ENCODE data around the gene TWF2. TPM values are rescaled to one million over a fixed set of nuclear protein-coding genes. Genes with fewer than 3 reads are reported as not detected.

TWF2 gene
- polyA plus RNA-seq, 2 of the 4 experiments (the other 2 are of a cell fraction), result 36.8 to 53.6 TPM

DNA sequence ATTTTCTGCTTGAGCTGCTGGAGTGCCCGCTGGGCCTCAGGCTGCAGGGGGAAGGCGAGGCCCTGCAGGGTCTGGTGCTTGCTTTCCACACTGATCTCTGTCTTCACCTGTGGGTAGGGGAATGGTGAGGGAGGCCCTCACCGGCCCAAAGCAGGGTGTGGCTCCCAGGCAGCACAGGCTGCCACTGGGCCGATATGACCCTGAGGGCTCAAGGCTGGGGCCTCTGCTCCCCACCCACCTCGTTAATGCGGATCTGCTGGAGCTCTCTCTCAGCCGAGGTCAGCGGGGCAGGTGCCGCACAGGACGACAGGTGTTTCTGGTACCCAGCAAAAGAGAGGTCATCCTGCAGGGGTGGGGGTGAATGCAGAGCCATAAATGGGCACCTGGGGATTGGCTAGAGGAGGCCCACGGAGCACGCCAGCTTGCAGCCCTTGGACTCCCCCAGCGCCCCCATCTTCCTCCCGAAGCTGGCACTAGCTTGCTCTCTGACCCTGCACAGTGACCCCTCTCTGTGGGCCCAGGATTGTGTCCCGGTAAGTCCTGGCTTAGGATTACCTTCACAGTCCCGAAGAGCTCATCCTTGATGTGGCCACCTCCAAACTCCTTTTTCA, 8.0 kb downstream of the TWF2 start:
- no peak for FAIRE-seq
- no peak overlapping the region for H3K4me2 ChIP-seq
- DNase-seq (ENCODE audit: low read depth in 1 of 2, low spot score in 1 of 2), result no peak
- no peak for ATAC-seq
- POLR2A ChIA-PET, result no interaction called here
- CTCF ChIA-PET, result interaction anchor here (0.5 to 11.4 kb wide), 30 partner anchors 9 to 219 kb away, joined by 3 to 198 read pairs (median 4); partner anchors contain the start of genes PPM1M, TLR9 and WDR82
- no peaks in the 10 kb centered on the region; the same call in 2 of the 3 replicates for H3K4me1 ChIP-seq
- WGBS (ENCODE audit: missing lambda C conversion rate), result 83% methylated on average over 7 of the region's 16 CpGs
- no peak overlapping the region for H3K4me3 ChIP-seq
- no peaks in the 10 kb centered on the region for H3K9me3 ChIP-seq
- no peak for TF ChIP-seq RARB (CRISPR knock-in tag; IDR thresholded peaks at IDR 0.05)
- no peak for TF ChIP-seq CBX8 (IDR thresholded peaks at IDR 0.05)
- TF ChIP-seq HEYL (CRISPR knock-in tag; IDR thresholded peaks at IDR 0.05), result no peak
- TF ChIP-seq PHF8 (IDR thresholded peaks at IDR 0.05; ENCODE audit: borderline replicate concordance, low read depth), result no peak
- TF ChIP-seq FOSB (CRISPR knock-in tag; IDR thresholded peaks at IDR 0.05), result no peak
- TF ChIP-seq NR3C1 (IDR thresholded peaks at IDR 0.05), result no peak
- TF ChIP-seq RNF2 (IDR thresholded peaks at IDR 0.05; ENCODE audit: borderline replicate concordance, low read depth), result no peak
- TF ChIP-seq HOXB13 (CRISPR knock-in tag; IDR thresholded peaks at IDR 0.05; ENCODE audit: low read depth), result no peak
- H3K27ac ChIP-seq, result no peak overlapping the region

DNA sequence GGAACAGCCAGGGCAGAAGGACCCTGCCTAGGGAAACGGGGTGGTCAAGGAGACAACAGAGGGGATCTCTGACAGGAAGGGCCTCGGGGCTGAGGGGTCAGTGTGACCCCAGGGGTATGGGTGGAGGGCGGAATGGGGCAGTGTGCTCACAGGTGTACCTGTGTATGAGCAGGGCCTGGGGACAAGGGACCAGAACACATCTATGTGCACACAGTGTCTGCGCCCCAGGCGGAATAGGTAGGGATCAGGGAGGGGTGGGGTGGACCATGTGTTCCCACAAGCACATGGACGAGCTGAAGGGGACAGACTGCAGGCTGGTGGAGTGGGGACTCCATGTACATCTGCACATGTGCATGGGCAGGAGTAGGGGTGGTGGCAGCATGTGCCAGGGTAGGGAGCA, 8.5 kb downstream of the TWF2 start:
- H3K9me3 ChIP-seq, result no peaks in the 10 kb centered on the region
- no peak for ATAC-seq
- DNase-seq (ENCODE audit: low read depth in 1 of 2, low spot score in 1 of 2), result no peak
- TF ChIP-seq ZC3H11A (IDR thresholded peaks at IDR 0.05) (no peak), FOXS1 (CRISPR knock-in tag; IDR thresholded peaks at IDR 0.05) (no peak), KDM1A (IDR thresholded peaks at IDR 0.05; ENCODE audit: low read depth) (no peak), HOXB5 (CRISPR knock-in tag; IDR thresholded peaks at IDR 0.05) (no peak)
- TF ChIP-seq, protein P1, sequence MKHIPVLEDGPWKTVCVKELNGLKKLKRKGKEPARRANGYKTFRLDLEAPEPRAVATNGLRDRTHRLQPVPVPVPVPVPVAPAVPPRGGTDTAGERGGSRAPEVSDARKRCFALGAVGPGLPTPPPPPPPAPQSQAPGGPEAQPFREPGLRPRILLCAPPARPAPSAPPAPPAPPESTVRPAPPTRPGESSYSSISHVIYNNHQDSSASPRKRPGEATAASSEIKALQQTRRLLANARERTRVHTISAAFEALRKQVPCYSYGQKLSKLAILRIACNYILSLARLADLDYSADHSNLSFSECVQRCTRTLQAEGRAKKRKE (CRISPR knock-in tag; IDR thresholded peaks at IDR 0.05; ENCODE audit: low read depth), result no peak
- TF ChIP-seq, protein P2, sequence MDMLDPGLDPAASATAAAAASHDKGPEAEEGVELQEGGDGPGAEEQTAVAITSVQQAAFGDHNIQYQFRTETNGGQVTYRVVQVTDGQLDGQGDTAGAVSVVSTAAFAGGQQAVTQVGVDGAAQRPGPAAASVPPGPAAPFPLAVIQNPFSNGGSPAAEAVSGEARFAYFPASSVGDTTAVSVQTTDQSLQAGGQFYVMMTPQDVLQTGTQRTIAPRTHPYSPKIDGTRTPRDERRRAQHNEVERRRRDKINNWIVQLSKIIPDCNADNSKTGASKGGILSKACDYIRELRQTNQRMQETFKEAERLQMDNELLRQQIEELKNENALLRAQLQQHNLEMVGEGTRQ (IDR thresholded peaks at IDR 0.05), result no peak
- H3K27ac ChIP-seq, result no peak overlapping the region
- H3K4me3 ChIP-seq, result no peak overlapping the region
- WGBS (ENCODE audit: missing lambda C conversion rate), result 98% methylated on average over 6 of the region's 6 CpGs
- POLR2A ChIA-PET, result no interaction called here
- no peak overlapping the region for H3K4me2 ChIP-seq
- no peak for FAIRE-seq
- CTCF ChIA-PET, result interaction anchor here (0.9 to 11.4 kb wide), 13 partner anchors 9 to 218 kb away, joined by 3 to 198 read pairs (median 9); partner anchors contain the start of genes PPM1M, TLR9 and WDR82
- no peaks in the 10 kb centered on the region for H3K4me1 ChIP-seq

DNA sequence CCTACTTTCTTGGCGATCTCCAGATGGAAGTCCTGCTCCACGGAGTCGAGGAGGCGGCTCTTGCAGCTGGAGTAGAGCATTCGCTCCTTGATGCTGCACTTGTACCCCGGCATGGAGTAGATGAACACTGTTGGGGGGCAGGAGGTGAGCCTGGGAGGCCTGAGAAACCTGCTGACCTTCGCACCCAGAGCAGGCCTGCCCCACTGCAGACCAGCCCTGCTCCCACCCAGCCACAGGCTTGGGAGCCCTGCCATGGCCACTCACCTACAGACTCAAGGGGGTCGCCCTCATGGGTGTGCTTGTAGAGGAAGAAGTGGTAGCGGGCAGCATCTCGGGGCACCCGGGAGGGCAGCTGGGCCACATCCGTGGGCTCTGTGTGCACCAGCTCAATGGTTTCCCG, 9.3 kb downstream of the TWF2 start:
- FAIRE-seq (no peak), DNase-seq (ENCODE audit: low read depth in 1 of 2, low spot score in 1 of 2) (no peak), ATAC-seq (no peak)
- CTCF ChIA-PET, result interaction anchor here (0.9 to 11.4 kb wide), 4 partner anchors 8 to 109 kb away, joined by 5 to 198 read pairs (median 40); partner anchors contain the start of genes PPM1M, TLR9 and WDR82
- Histone ChIP-seq H3K27ac (no peak overlapping the region), H3K9me3 (no peaks in the 10 kb centered on the region), H3K4me2 (no peak overlapping the region), H3K4me3 (no peak overlapping the region), H3K4me1 (no peaks in the 10 kb centered on the region)
- POLR2A ChIA-PET, result no interaction called here
- no peak for TF ChIP-seq TP53 (CRISPR knock-in tag; IDR thresholded peaks at IDR 0.05)
- TF ChIP-seq, protein P1 (CRISPR knock-in tag; IDR thresholded peaks at IDR 0.05; ENCODE audit: low read depth), result no peak
- no peak for TF ChIP-seq EP300 (IDR thresholded peaks at IDR 0.05)
- TF ChIP-seq RCOR1 (IDR thresholded peaks at IDR 0.05; ENCODE audit: low read depth, low read length), result no peak
- no peak for TF ChIP-seq CBX8 (IDR thresholded peaks at IDR 0.05)
- TF ChIP-seq NR3C1 (IDR thresholded peaks at IDR 0.05), result no peak
- no peak for TF ChIP-seq POLR2A (IDR thresholded peaks at IDR 0.05; ENCODE audit: low read length)
- no peak for TF ChIP-seq FOSB (CRISPR knock-in tag; IDR thresholded peaks at IDR 0.05)
- TF ChIP-seq KDM5A (IDR thresholded peaks at IDR 0.05), result no peak
- TF ChIP-seq, protein P3, sequence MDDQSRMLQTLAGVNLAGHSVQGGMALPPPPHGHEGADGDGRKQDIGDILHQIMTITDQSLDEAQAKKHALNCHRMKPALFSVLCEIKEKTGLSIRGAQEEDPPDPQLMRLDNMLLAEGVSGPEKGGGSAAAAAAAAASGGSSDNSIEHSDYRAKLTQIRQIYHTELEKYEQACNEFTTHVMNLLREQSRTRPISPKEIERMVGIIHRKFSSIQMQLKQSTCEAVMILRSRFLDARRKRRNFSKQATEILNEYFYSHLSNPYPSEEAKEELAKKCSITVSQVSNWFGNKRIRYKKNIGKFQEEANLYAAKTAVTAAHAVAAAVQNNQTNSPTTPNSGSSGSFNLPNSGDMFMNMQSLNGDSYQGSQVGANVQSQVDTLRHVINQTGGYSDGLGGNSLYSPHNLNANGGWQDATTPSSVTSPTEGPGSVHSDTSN (IDR thresholded peaks at IDR 0.05), result no peak
- TF ChIP-seq EHF (CRISPR knock-in tag; IDR thresholded peaks at IDR 0.05), result no peak
- TF ChIP-seq ZFP36 (IDR thresholded peaks at IDR 0.05; ENCODE audit: borderline replicate concordance, partially characterized antibody), result no peak
- 94% methylated on average over 6 of the region's 13 CpGs for WGBS (ENCODE audit: missing lambda C conversion rate)

All from A549 (cell line).